ENCODE measurements around the gene HACD2.

HACD2 gene

DNA sequence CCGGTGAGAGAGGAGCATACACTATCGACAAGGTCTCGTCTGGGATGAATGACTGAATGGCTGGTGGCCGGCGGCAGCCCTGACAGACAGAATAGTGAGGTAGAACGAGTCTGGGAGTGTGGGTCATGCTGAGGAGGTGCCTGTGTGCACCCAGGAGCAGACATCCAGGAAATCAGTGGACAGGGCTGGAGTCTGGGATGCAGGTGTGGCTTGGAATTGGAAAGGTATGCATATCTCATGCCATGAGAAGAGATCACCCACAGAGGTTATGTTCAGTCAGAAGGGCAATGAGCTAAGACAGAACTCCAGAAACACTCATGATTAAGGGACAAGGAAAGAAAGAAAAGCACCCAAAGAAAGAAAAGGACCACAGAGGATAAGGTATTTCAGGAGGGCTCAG, 20.8 kb downstream of the HACD2 start:
- DNase-seq (ENCODE audit: low read depth): no peak
- TF ChIP-seq MYC (IDR thresholded peaks at IDR 0.05; ENCODE audit: low read depth, low read length): no peak
- TF ChIP-seq, protein P1, sequence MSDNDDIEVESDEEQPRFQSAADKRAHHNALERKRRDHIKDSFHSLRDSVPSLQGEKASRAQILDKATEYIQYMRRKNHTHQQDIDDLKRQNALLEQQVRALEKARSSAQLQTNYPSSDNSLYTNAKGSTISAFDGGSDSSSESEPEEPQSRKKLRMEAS (IDR thresholded peaks at IDR 0.05; ENCODE audit: low read depth, low read length): no peak
- TF ChIP-seq POLR2A (IDR thresholded peaks at IDR 0.05; ENCODE audit: extremely low read depth, insufficient read length): no peak
- TF ChIP-seq CTCF (IDR thresholded peaks at IDR 0.05; ENCODE audit: low read depth, low read length): no peak
- no peak overlapping the region for H3K4me3 ChIP-seq (ENCODE audit: low read depth, low read length)

DNA sequence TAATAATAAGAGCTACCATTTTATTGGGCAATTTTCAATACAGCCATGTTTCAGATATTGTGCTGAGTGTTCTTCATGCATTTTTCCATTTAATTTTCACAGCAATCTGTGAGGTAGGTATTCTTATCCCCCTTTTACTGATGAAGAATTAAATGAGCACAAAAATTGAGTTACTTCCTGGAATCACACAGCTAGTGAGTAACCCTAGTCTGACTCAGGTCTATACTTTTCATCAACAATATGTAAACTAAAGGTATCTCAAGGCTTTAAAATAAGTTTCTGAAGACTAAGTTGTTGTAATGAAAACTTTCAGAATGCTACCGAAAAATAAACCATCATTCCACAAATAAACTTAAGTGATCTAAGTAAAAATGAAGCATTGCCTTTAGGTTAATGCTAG, 22.3 kb downstream of the HACD2 start:
- no peak overlapping the region for H3K4me3 ChIP-seq (ENCODE audit: low read depth, low read length)
- no peak for DNase-seq (ENCODE audit: low read depth)
- no peak for TF ChIP-seq MYC (IDR thresholded peaks at IDR 0.05; ENCODE audit: low read depth, low read length)
- TF ChIP-seq, protein P1 (IDR thresholded peaks at IDR 0.05; ENCODE audit: low read depth, low read length): no peak
- TF ChIP-seq CTCF (IDR thresholded peaks at IDR 0.05; ENCODE audit: low read depth, low read length): no peak
- TF ChIP-seq POLR2A (IDR thresholded peaks at IDR 0.05; ENCODE audit: extremely low read depth, insufficient read length): no peak

DNA sequence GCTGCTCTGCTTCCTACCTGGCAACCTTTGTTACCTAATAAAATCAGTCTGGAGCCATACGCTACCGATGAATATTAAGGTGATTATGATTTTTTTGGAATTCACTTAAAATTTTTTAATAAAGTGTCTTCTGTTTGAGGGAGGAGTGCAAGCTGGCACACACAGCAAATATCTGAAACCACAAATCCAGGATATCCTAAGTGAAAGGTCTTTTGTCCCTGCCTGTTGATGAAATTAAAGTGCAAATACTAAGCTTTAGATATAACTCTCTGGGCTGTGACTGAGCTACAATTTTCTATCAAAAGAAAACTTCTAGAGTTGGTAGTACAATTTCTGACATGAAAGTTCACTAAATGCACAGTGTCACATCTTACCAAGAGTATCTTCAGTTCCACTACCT, 23.7 kb downstream of the HACD2 start:
- TF ChIP-seq, protein P1 (IDR thresholded peaks at IDR 0.05; ENCODE audit: low read depth, low read length): no peak
- no peak for TF ChIP-seq CTCF (IDR thresholded peaks at IDR 0.05; ENCODE audit: low read depth, low read length)
- TF ChIP-seq MYC (IDR thresholded peaks at IDR 0.05; ENCODE audit: low read depth, low read length): no peak
- no peak for TF ChIP-seq POLR2A (IDR thresholded peaks at IDR 0.05; ENCODE audit: extremely low read depth, insufficient read length)
- no peak overlapping the region for H3K4me3 ChIP-seq (ENCODE audit: low read depth, low read length)
- no peak for DNase-seq (ENCODE audit: low read depth)

GRCh38 chr3:123559040-123559861, 25.6 kb downstream of the HACD2 start:
- H3K4me3 ChIP-seq (ENCODE audit: low read depth, low read length): no peak overlapping the region
- peak; percentile 58 for DNase-seq (ENCODE audit: low read depth)
- TF ChIP-seq CTCF (IDR thresholded peaks at IDR 0.05; ENCODE audit: low read depth, low read length) (peak; percentile 55), MYC (IDR thresholded peaks at IDR 0.05; ENCODE audit: low read depth, low read length) (no peak), POLR2A (IDR thresholded peaks at IDR 0.05; ENCODE audit: extremely low read depth, insufficient read length) (no peak)
- TF ChIP-seq, protein P1 (IDR thresholded peaks at IDR 0.05; ENCODE audit: low read depth, low read length): no peak

DNA sequence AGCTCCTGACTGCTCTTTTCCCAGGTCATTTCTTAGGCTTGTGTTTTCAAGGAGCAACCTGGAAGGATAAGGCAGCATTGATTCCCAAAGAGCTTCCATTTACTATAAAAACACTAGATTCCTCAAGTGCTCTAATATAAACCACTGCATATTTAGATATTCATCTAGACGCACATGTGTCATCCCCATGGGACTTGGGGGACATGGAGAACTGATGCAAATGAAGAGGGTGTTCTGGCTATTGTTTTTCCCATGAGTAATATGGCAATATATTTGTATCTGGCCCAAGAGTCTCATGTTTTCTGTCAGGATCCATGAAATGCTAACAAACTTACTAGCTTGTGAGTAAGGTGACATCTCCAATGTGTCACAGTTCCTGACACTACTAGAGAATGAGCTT, 31.3 kb downstream of the HACD2 start:
- no peak for DNase-seq (ENCODE audit: low read depth)
- H3K4me3 ChIP-seq (ENCODE audit: low read depth, low read length): no peak overlapping the region
- TF ChIP-seq, protein P1 (IDR thresholded peaks at IDR 0.05; ENCODE audit: low read depth, low read length): no peak
- TF ChIP-seq CTCF (IDR thresholded peaks at IDR 0.05; ENCODE audit: low read depth, low read length) (no peak), MYC (IDR thresholded peaks at IDR 0.05; ENCODE audit: low read depth, low read length) (no peak), POLR2A (IDR thresholded peaks at IDR 0.05; ENCODE audit: extremely low read depth, insufficient read length) (no peak)
